ENCODE measurements around the gene TMTC2. TPM values are rescaled to one million over a fixed set of nuclear protein-coding genes. Genes with fewer than 3 reads are reported as not detected.
A peak's percentile ranks its signal among the peaks of the same experiment; 100 is the strongest.

TMTC2 gene
- total and polyA plus RNA-seq, 2 donors (not counting 3 experiments of a cell fraction or from before 2014, with no cell fraction given), result 4.1 to 7.8 TPM

- DNase-seq (ENCODE audit: low read depth, low spot score), result peak; percentile 39
- ChIA-PET CTCF (interaction anchor here (1.2 to 4.1 kb wide), 15 partner anchors 8 to 1815 kb away, joined by 4 to 86 read pairs (median 12); partner anchors contain the start of genes CCDC59 and METTL25), POLR2A (interaction anchor here (1.8 kb wide), 1 partner anchor 329 kb away, joined by 6 read pairs; the partner anchor contains the start of genes CCDC59 and METTL25)
- no TSS peak for BruUV-seq (replicated peaks)
- Histone ChIP-seq H3K36me3 (ENCODE audit: control insufficient read depth in 2 of 2, extremely low read depth in 1 of 2, insufficient read depth in 2 of 2, low read length in 2 of 2) (no peaks in the 10 kb centered on the region), H3K4me3 (replicated peaks in 1 of 3; ENCODE audit: insufficient read depth in 1 of 3, low read depth in 1 of 3, low read length in 3 of 3) (peak overlapping the region; percentile 41 to 77 (median 71)), H3K9ac (replicated peaks; ENCODE audit: extremely low read depth, insufficient read depth, low read length) (peak overlapping the region; percentile 34), H3K4me1 (ENCODE audit: control insufficient read depth, extremely low read depth, insufficient read depth, low read length) (peaks cover 14% of the 10 kb centered on the region), H3K4me2 (ENCODE audit: insufficient read depth, low read length) (peak overlapping the region; percentile 89), H3K79me2 (ENCODE audit: control insufficient read depth, insufficient read depth, low read length) (no peaks in the 10 kb centered on the region), H3K27me3 (ENCODE audit: control insufficient read depth in 2 of 2, insufficient read depth in 2 of 2, low read length in 2 of 2) (peaks cover 2 to 7% of the 10 kb centered on the region in 2 experiments), H3K9me1 (replicated peaks; ENCODE audit: control insufficient read depth, extremely low read depth, insufficient read depth, low read length) (no peaks in the 10 kb centered on the region), H2AFZ (ENCODE audit: low read depth, low read length) (peak overlapping the region; percentile 99), H4K20me1 (replicated peaks; ENCODE audit: control insufficient read depth, extremely low read depth, insufficient read depth, low read length) (no peaks in the 10 kb centered on the region), H3K27ac (ENCODE audit: insufficient read depth, low read depth, low read length) (no peak overlapping the region), H3K9me3 (replicated peaks; ENCODE audit: control insufficient read depth, insufficient read depth, low read length) (no peaks in the 10 kb centered on the region)
- intact Hi-C loops (cut with micrococcal nuclease), result loop anchor here (2.0 to 10.0 kb wide), 6 partner anchors 50 to 1267 kb away; no protein-coding TSS in a partner anchor
- dilution Hi-C loops (cut with MboI; ENCODE audit: extremely low pct_ligation_motif_present, low sequenced_read_pairs), result no loop called here
- no peak for TF ChIP-seq POLR2A (IDR thresholded peaks at IDR 0.05; ENCODE audit: low read depth, low read length)
- TF ChIP-seq POLR2AphosphoS5 (IDR thresholded peaks at IDR 0.05; ENCODE audit: insufficient read depth, low read depth, low read length), result peak; percentile 37
- peak; percentile 56 for FAIRE-seq
Observed at GRCh38 chr12:82687021-82688011, 610 bp downstream of the TMTC2 start.

GRCh38 chr12:82688035-82688501 lies 1.4 kb downstream of the TMTC2 start:
- Histone ChIP-seq H3K27me3 (ENCODE audit: control insufficient read depth in 2 of 2, insufficient read depth in 2 of 2, low read length in 2 of 2) (peaks cover 0 to 4% of the 10 kb centered on the region in 2 experiments), H3K9ac (replicated peaks; ENCODE audit: extremely low read depth, insufficient read depth, low read length) (peak overlapping the region; percentile 2), H3K9me1 (replicated peaks; ENCODE audit: control insufficient read depth, extremely low read depth, insufficient read depth, low read length) (no peaks in the 10 kb centered on the region), H3K9me3 (replicated peaks; ENCODE audit: control insufficient read depth, insufficient read depth, low read length) (no peaks in the 10 kb centered on the region), H2AFZ (ENCODE audit: low read depth, low read length) (peak overlapping the region; percentile 99), H3K4me1 (ENCODE audit: control insufficient read depth, extremely low read depth, insufficient read depth, low read length) (peaks cover 14% of the 10 kb centered on the region), H3K79me2 (ENCODE audit: control insufficient read depth, insufficient read depth, low read length) (no peaks in the 10 kb centered on the region), H3K27ac (ENCODE audit: insufficient read depth, low read depth, low read length) (no peak overlapping the region), H3K4me3 (replicated peaks in 1 of 3; ENCODE audit: insufficient read depth in 1 of 3, low read depth in 1 of 3, low read length in 3 of 3) (peak overlapping the region; percentile 41 to 77 (median 71)), H3K4me2 (ENCODE audit: insufficient read depth, low read length) (peak overlapping the region; percentile 89), H3K36me3 (ENCODE audit: control insufficient read depth in 2 of 2, extremely low read depth in 1 of 2, insufficient read depth in 2 of 2, low read length in 2 of 2) (no peaks in the 10 kb centered on the region), H4K20me1 (replicated peaks; ENCODE audit: control insufficient read depth, extremely low read depth, insufficient read depth, low read length) (no peaks in the 10 kb centered on the region)
- BruUV-seq (replicated peaks), result no TSS peak
- peak; percentile 38 for FAIRE-seq
- no peak for TF ChIP-seq MAX (IDR thresholded peaks at IDR 0.05; ENCODE audit: insufficient read depth, insufficient read length)
- TF ChIP-seq FOS (IDR thresholded peaks at IDR 0.05; ENCODE audit: borderline replicate concordance, insufficient read depth, low read length), result no peak
- TF ChIP-seq CTCF (IDR thresholded peaks at IDR 0.05; ENCODE audit: extremely low read depth in 1 of 2, insufficient read depth in 1 of 2, low read depth in 1 of 2, low read length in 2 of 2), result peak in 1 of 2 donors; percentile 24
- intact Hi-C loops (cut with micrococcal nuclease) (loop anchor here (5.0 to 10.0 kb wide), 4 partner anchors 49 to 1267 kb away; no protein-coding TSS in a partner anchor), dilution Hi-C loops (cut with MboI; ENCODE audit: extremely low pct_ligation_motif_present, low sequenced_read_pairs) (no loop called here)
- DNase-seq (ENCODE audit: low read depth, low spot score), result peak; percentile 27
- CTCF ChIA-PET, result no interaction called here
- POLR2A ChIA-PET, result no interaction called here
